Measurements from ENCODE around the gene LPP.
"Not testable (repeated sequence)": the region's sequence is repeated elsewhere in the genome, so short reads cannot be mapped to it uniquely, and the experiment has no call there.

LPP gene

GRCh38 chr3:188627652-188628051 is 473.7 kb downstream of the LPP start:
- TF ChIP-seq POLR2AphosphoS5 (IDR thresholded peaks at IDR 0.05; ENCODE audit: borderline replicate concordance, low read depth, low read length) (no peak), EZH2 (IDR thresholded peaks at IDR 0.05) (no peak), FOXP2 (optimal IDR thresholded peaks at IDR 0.05; ENCODE audit: control extremely low read depth, extremely low read length, insufficient read depth) (no peak)

GRCh38 chr3:188631291-188632010 is 477.5 kb downstream of the LPP start:
- no peak for TF ChIP-seq EZH2 (IDR thresholded peaks at IDR 0.05)
- TF ChIP-seq FOXP2 (optimal IDR thresholded peaks at IDR 0.05; ENCODE audit: control extremely low read depth, extremely low read length, insufficient read depth) = no peak
- TF ChIP-seq POLR2AphosphoS5 (IDR thresholded peaks at IDR 0.05; ENCODE audit: borderline replicate concordance, low read depth, low read length) = no peak
- H3K4me3 ChIP-seq = no peak overlapping the region

More at GRCh38 chr3:188627652-188628051, 473.7 kb downstream of the LPP start:
- no peak overlapping the region for H3K9ac ChIP-seq (ENCODE audit: insufficient read length)
- H3K4me3 ChIP-seq = no peak overlapping the region
- no peak overlapping the region for H3K27ac ChIP-seq
- H3K9me3 ChIP-seq (ENCODE audit: low read depth, low read length) = peaks cover 6% of the 10 kb centered on the region; the same call in 1 of the 2 replicates
- H3K36me3 ChIP-seq (ENCODE audit: insufficient read depth, low read length) = no peaks in the 10 kb centered on the region
- DNase-seq (ENCODE audit: low read depth, low spot score) = no peak

GRCh38 chr3:188633206-188633605 is 479.2 kb downstream of the LPP start:
- no peak for TF ChIP-seq FOXP2 (optimal IDR thresholded peaks at IDR 0.05; ENCODE audit: control extremely low read depth, extremely low read length, insufficient read depth)
- no peak for TF ChIP-seq POLR2AphosphoS5 (IDR thresholded peaks at IDR 0.05; ENCODE audit: borderline replicate concordance, low read depth, low read length)
- no peak for TF ChIP-seq EZH2 (IDR thresholded peaks at IDR 0.05)
- DNase-seq (ENCODE audit: low read depth, low spot score) = no peak
- no peaks in the 10 kb centered on the region for H3K36me3 ChIP-seq (ENCODE audit: insufficient read depth, low read length)
- no peak overlapping the region for H3K9ac ChIP-seq (ENCODE audit: insufficient read length)
- H3K27ac ChIP-seq = no peak overlapping the region
- peaks cover 4% of the 10 kb centered on the region; the same call in 1 of the 2 replicates for H3K9me3 ChIP-seq (ENCODE audit: low read depth, low read length)
- no peak overlapping the region for H3K4me3 ChIP-seq

More at GRCh38 chr3:188631291-188632010, 477.5 kb downstream of the LPP start:
- Histone ChIP-seq H3K36me3 (ENCODE audit: insufficient read depth, low read length) (no peaks in the 10 kb centered on the region), H3K9me3 (ENCODE audit: low read depth, low read length) (peaks cover 6% of the 10 kb centered on the region; the same call in 1 of the 2 replicates), H3K9ac (ENCODE audit: insufficient read length) (no peak overlapping the region), H3K27ac (peak overlapping the region; percentile 39; the same call in 1 of the 2 replicates)
- peak; percentile 35 for DNase-seq (ENCODE audit: low read depth, low spot score)

GRCh38 chr3:188634285-188634684 is 480.3 kb downstream of the LPP start:
- H3K9ac ChIP-seq (ENCODE audit: insufficient read length) = no peak overlapping the region
- no peak overlapping the region for H3K4me3 ChIP-seq
- no peak for DNase-seq (ENCODE audit: low read depth, low spot score)
- H3K36me3 ChIP-seq (ENCODE audit: insufficient read depth, low read length) = no peaks in the 10 kb centered on the region
- no peaks in the 10 kb centered on the region for H3K9me3 ChIP-seq (ENCODE audit: low read depth, low read length)
- TF ChIP-seq FOXP2 (optimal IDR thresholded peaks at IDR 0.05; ENCODE audit: control extremely low read depth, extremely low read length, insufficient read depth) (no peak), EZH2 (IDR thresholded peaks at IDR 0.05) (no peak), POLR2AphosphoS5 (IDR thresholded peaks at IDR 0.05; ENCODE audit: borderline replicate concordance, low read depth, low read length) (no peak)
- H3K27ac ChIP-seq = no peak overlapping the region

- TF ChIP-seq FOXP2 (optimal IDR thresholded peaks at IDR 0.05; ENCODE audit: control extremely low read depth, extremely low read length, insufficient read depth) (no peak), POLR2AphosphoS5 (IDR thresholded peaks at IDR 0.05; ENCODE audit: borderline replicate concordance, low read depth, low read length) (no peak), EZH2 (IDR thresholded peaks at IDR 0.05) (no peak)
- no peak overlapping the region for H3K27ac ChIP-seq
- H3K4me3 ChIP-seq = no peak overlapping the region
- no peaks in the 10 kb centered on the region for H3K9me3 ChIP-seq (ENCODE audit: low read depth, low read length)
- no peaks in the 10 kb centered on the region for H3K36me3 ChIP-seq (ENCODE audit: insufficient read depth, low read length)
- DNase-seq (ENCODE audit: low read depth, low spot score) = no peak
- no peak overlapping the region for H3K9ac ChIP-seq (ENCODE audit: insufficient read length)
These were observed 481.5 kb downstream of the LPP start for GRCh38 chr3:188635258-188636042.

GRCh38 chr3:188636292-188636691 is 482.3 kb downstream of the LPP start:
- H3K36me3 ChIP-seq (ENCODE audit: insufficient read depth, low read length); H3K9ac ChIP-seq (ENCODE audit: insufficient read length); H3K27ac ChIP-seq; DNase-seq (ENCODE audit: low read depth, low spot score); H3K4me3 ChIP-seq; H3K9me3 ChIP-seq (ENCODE audit: low read depth, low read length): not testable (repeated sequence)

- Histone ChIP-seq H3K9ac (ENCODE audit: insufficient read length) (no peak overlapping the region), H3K27ac (no peak overlapping the region), H3K36me3 (ENCODE audit: insufficient read depth, low read length) (no peaks in the 10 kb centered on the region), H3K4me3 (no peak overlapping the region), H3K9me3 (ENCODE audit: low read depth, low read length) (no peaks in the 10 kb centered on the region)
- no peak for DNase-seq (ENCODE audit: low read depth, low spot score)
- TF ChIP-seq POLR2AphosphoS5 (IDR thresholded peaks at IDR 0.05; ENCODE audit: borderline replicate concordance, low read depth, low read length) (no peak), FOXP2 (optimal IDR thresholded peaks at IDR 0.05; ENCODE audit: control extremely low read depth, extremely low read length, insufficient read depth) (no peak), EZH2 (IDR thresholded peaks at IDR 0.05) (no peak)
These were observed 487.1 kb downstream of the LPP start for GRCh38 chr3:188641076-188641475.

GRCh38 chr3:188643736-188644135 is 489.8 kb downstream of the LPP start:
- TF ChIP-seq FOXP2 (optimal IDR thresholded peaks at IDR 0.05; ENCODE audit: control extremely low read depth, extremely low read length, insufficient read depth) = no peak
- no peak for TF ChIP-seq EZH2 (IDR thresholded peaks at IDR 0.05)
- TF ChIP-seq POLR2AphosphoS5 (IDR thresholded peaks at IDR 0.05; ENCODE audit: borderline replicate concordance, low read depth, low read length) = no peak
- no peak overlapping the region for H3K27ac ChIP-seq
- DNase-seq (ENCODE audit: low read depth, low spot score) = no peak
- H3K4me3 ChIP-seq = no peak overlapping the region
- H3K36me3 ChIP-seq (ENCODE audit: insufficient read depth, low read length) = no peaks in the 10 kb centered on the region
- H3K9me3 ChIP-seq (ENCODE audit: low read depth, low read length) = no peaks in the 10 kb centered on the region
- H3K9ac ChIP-seq (ENCODE audit: insufficient read length) = no peak overlapping the region

All from SK-N-MC (cell line).